ENCODE data around the gene PDXK.

Gene PDXK

DNA sequence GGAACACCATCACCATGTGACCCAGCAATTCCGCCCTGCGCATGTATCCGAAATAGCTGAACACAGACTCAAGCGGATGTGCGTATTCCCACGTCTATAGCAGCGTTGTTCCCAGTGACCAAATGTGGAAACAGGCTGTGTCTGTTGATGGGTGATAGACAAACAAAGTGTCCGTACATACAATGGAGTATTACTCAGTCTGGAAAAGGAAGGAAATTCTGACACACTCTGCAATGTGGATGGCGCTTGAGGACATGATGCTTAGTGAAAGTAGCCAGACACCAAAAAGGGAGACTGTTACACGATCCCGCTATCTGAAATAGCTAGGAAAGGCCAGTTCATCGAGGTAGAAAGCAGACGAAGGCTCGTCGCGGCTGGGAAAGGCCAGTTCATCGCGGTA, 25.8 kb downstream of the PDXK start:
- DNase-seq, result no peak

DNA sequence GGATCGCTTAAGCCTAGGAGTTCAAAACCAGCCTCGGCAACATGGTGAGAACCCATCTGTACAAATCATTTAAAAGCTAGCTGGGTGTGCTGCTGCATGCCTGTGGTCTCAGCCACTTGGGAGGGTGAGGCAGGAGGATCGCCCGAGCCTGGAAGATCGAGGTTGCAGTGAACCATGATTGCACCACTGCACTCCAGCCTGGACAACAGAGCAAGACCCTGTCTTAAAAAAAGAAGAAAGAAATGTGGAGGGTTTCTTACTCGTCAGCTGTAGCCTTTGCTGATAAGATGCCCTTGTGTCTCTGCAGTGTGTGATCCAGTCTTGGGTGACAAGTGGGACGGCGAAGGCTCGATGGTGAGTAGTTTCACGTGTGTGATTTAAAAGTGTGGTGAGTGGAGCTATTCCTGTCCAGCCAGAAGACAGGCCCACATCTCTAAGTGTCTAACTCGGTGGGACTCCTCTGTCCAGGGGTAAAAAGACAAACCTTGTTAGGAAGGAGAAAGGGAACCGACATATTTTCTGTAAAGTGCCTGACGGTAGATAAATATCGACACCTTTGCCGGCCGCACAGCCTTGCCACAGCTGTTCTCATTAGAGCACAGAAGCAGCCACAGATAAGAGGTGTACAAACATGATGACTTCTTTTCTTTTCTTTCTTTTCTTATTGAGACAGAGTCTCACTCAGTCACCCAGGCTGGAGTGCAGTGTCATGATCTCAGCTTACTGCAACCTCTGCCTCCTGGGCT, 27.0 kb downstream of the PDXK start:
- DNase-seq, result no peak

DNA sequence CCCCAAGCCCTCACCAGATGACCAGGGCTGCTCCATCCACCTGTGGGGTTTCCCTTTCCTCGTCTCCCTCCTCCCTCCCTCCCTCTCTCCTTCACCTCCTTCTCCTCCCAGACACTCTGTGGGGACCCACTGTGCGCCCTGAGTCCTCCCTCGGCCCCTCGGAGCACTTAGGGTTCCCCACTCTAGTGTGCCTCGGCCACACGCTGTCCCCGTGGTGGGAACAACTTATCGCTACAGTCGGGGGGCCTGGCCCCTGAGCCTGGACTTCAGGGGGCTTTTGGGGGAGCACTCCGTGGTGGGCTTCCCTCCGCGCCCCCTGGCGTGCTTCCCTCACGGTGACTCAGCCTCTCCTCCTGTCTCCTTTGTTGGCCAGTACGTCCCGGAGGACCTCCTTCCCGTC, 29.7 kb downstream of the PDXK start:
- DNase-seq, result no peak

DNA sequence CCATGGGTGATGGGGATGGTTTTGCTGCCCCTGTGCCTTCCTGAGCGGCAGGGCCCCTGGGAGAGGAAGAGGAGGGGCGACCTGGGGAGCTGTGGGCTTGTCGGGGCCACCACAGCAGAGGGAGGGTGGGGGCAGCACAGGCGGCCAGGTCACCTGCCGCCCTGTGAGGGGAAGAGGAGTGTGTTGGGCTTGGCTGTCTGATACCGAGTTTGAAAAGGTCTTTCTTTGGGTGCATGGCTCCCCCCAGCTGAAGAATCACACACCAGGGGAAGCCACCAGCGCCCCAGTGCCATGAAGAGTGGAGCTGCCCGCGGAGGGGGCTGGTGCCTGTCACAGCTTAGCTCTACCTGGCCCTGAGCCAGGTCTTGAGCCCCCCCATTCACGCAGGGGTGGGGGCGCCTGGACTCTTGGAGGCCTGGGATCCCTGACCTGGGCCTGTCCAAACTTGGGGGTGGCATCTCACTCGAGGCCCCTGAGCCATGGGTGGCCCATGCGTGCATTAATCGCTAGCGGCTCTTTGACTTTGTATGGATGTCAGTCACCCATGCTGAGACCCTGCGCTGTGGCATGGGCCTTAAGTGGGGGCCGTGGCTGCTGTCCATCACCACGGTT, 30.8 kb downstream of the PDXK start:
- DNase-seq, result no peak

DNA sequence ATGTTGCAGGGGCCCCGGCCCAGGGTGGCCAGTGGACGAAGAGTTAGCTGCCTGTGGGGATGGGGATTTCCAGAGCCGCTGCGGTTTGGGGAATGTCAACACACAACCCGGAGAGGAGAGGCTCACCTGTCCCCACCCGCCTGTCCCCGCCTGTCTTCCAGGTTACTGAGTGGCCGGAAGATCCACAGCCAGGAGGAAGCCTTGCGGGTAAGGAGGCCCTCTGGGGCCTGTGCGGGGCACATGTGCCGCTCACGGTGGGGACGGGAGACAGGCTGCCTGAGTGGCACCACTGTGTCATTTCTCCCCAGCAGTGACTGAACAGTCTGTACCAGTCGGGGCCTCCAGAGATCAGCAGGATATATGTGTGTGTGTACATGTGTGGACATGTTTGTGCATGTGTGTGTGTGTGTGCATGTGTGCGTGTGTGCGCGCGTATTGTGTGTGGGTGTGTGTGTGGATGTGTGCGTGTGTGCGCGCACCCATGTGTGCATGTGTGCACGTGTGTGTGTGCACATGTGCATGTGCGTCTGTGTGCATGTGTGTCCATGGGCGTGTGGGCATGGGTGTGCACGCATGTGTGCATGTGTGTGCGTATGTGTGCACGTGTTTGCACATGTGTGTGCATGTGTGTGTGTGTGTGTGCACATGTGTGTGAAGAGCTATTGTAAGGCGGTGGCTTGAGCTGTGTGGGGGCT, 31.6 kb downstream of the PDXK start:
- DNase-seq, result no peak

DNA sequence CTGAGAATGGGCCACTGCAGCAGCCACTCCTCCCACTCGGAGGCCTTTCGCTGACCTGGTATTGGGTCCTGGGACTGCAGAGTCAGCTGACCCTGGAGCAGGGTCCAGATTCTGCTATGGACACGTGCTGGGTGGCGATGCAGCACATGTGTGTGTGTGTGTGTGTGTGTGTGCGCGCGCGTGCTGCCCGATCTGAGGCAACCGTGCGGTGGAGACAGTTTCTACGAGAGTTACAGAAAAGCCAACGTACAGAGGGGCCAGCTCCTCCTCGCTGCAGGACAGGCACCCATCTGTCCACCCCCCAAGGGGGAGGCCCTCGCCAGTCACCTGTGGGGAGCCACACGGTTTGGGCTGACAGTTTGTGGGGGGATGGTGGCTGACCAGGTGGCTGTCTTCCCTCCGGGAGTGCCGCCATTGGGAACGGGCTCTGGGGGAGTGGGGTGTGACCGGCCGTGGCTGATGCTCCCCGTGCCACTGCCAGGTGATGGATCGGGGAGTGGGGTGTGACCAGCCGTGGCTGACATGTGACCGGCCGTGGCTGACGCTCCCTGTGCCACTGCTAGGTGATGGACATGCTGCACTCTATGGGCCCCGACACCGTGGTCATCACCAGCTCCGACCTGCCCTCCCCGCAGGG, 33.1 kb downstream of the PDXK start:
- no peak for DNase-seq

DNA sequence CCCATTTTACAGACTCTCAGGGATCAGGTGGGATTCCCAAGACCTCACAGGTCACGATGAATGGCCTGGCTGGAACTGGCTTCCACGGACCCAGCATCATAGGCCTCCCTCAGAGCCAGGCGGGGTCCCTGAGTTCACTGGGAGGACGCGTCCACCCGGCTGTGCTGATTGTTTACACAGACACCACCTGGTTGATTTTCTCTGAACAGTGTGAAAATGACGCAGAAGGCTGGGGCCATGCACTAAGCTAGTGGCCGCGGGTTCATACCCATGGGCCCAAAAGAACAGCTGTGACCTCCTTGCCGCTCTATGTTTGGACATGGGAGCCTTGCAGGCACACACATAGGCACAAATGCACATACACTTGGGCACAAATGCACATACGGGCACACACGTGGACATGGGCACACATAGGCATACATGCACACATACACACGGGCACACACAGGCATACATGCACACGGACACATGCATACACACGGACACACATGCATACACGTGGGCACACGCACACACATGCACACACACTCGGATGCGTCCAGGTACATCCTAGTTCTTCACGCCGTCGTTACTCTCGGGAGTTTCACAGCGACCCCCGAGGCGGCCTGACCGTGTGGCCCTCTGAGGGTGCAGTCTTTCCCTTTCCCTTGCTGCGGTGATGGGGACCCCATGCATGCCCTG, 34.0 kb downstream of the PDXK start:
- no peak for DNase-seq

DNA sequence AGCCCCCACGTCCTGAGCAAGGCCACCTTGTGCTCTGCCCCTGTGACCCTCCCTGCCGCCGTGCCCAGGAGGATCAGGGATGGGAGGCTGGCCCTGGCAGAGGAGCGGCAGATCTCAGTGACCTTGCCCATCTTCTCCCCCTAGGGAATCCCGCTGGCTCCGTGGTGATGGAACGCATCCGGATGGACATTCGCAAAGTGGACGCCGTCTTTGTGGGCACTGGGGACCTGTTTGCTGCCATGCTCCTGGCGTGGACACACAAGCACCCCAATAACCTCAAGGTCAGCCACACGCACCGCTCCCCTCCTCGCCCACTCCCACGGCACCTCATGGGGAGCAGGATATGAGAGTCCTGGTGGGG, 34.5 kb downstream of the PDXK start:
- DNase-seq, result no peak

DNA sequence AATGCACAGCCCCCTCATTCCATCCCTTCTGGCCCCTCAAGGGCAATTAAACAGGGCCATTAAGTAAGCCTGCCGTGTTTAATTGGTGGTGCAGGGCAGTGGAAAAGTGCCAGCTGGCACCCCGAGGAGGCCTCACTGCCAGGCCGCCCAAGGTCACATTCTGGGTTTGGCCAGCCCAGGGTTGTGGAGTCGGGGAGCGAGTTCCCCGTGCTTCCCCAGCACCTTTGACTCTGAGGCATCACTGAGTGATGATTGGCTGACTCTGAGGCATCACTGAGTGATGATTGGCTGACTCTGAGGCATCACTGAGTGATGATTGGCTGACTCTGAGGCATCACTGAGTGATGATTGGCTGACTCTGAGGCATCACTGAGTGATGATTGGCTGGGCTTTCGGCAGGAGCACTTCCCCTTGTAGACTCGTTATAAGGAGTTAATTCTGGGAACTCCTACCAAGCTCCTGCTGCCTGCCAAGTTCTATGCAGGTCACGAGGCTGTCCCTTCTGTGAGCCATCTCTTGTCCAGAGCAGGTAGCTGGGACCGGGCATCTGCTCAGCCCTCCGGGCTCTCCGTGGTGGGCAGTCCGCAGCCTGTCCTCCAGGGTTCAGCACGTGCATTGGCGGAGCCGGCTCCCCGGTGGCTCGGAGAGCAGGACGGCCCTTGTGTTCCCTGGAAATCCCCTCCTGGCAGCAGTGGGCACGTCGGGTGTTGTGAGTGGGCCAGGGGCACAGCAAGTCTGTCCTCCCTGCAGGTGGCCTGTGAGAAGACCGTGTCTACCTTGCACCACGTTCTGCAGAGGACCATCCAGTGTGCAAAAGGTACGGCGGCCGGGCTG, 36.2 kb downstream of the PDXK start:
- DNase-seq, result peak; percentile 1 to 22

DNA sequence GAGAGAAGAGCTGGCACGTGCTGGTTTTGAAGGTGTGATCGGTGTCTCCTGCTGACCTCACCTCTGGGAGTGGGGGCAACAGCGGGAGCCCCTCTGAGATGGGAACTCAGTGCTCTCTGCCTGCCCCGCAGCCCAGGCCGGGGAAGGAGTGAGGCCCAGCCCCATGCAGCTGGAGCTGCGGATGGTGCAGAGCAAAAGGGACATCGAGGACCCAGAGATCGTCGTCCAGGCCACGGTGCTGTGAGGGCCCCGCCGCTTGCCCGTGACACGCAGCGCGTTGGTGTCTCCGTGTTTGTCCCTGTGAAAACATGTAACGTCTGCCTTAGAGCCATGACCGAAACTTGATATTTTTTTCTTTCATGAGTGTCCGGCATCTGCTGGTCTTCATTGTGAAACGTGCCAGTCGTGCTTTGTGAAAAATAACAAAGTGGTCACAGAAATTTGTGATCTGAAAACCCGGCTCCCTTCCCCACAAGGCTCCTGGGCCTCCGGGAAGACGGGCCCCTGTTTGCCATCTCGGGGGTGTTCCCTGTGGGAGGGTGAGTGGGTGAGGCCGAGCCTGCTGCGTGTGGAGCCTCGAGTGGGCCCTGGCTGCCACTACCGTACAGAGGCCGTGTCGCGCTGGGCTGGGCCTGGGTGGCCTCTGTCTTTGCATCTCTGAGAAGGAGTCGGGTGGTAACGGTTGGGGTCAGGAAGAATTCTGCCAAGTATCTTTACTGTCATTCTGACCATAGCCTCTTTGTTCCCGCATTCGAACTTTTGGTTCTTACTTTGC, 37.1 kb downstream of the PDXK start:
- no peak for DNase-seq

DNA sequence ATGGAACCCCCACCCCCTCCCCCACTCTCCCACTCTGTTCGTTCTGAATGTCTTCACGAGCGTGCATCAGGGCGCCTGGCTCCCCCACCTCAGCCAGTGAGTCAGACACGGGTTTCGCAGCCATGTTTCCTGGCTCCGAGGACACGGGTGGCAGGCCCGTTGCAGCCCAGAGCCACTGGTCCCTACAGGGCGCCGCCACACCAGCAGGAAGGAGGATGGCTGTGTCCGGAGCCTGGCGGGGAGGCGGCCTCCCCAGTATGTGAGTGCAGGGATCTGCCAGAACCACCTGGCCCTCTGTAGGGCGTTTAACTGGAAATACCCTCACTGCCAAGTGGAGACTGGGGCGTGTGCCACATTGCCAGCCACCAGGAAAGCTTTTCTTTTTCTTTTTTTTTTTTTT, 38.7 kb downstream of the PDXK start:
- peak in 1 of 2 experiments; percentile 4 for DNase-seq

DNA sequence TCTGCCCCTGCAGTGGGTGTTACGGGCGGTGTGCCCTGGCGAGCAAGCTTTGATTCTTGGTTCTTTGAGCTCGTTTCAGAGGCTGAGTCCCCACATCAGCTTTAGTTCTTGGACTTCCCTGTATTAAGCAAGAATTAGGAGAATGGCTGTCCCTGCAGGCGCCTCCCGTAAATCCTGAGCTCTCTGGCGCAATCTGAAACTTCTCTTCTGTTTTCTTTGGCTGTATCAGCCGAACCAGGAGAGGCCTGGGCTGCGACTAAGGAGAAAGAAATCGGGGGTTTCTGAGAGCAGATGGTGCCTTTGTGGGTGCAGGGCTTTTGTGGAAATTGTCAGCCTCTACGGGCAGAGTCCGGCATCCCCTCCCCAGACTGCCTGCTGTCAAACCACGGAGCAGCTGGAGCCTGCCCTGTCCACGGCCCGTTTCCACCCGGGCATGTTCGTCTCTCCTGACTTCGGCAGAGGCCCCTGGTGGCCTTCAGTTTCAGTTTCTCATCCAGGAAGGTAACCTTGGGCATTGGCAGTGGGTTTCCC, 39.2 kb downstream of the PDXK start:
- no peak for DNase-seq

DNA sequence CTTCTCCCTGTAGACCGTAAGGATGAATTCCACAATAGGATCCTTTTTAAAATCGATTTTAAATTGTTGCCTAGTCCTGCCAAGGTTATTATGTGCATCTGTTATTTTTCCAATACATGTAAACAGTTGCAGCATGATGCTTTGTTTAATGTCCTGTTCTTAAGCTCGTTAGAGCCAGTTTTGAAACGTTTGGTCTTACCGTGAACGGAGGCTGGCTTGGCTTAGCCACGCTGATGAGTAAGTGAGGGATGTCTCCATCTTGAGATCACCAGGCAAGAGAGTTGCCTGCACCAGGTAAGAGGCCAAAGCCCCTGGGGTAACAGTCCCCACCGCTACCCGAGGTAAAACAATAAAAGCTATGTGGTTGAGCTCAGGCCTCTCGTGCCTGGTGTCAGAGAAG, 39.9 kb downstream of the PDXK start:
- DNase-seq, result no peak

DNA sequence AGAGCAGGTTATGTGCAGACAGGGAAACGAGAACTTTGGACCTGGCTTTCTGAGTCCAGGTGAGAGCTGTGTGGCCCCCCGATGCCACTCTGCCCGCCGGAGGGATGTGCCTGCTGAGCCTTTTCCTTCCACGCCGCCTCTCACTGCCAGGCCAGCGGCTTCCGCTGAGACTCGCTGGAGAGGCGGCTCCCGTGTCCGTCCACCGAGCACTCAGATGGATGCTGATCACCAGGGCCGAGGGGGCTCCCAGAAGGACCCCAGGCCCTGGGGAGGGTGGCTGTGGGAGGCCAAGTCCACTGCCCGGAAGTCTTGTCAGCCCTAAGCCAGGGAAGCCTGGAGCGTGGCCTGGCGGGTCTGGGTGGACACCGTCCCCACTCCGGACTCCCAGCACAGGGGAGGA, 40.7 kb downstream of the PDXK start:
- DNase-seq, result no peak

DNA sequence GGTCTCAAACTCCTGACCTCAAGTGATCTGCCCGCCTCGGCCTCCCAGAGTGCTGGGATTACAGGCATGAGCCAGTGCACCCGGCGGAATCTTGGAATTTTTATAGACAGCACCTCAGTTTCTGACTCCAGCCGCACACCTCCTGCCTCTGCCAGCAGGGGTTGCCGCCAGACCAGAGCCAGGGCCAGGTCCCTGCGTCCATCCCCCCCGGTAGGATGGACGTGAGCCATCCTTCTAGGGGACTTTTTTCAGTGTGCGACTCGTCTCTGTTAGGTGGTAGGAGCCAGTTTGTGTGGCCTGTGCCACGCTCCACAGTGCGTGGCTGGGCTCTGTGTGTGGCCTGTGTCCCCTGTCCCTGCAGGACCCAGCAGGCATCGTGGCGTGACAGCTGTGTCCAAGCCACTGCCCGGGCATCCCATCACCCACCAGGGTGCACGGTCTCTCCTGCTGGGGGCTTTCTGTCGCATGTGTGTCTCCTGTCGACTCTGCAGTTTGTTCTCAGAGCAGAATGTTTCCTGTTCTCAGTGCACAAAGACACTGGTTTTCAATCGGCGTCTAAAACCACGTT, 41.5 kb downstream of the PDXK start:
- DNase-seq, result no peak

DNA sequence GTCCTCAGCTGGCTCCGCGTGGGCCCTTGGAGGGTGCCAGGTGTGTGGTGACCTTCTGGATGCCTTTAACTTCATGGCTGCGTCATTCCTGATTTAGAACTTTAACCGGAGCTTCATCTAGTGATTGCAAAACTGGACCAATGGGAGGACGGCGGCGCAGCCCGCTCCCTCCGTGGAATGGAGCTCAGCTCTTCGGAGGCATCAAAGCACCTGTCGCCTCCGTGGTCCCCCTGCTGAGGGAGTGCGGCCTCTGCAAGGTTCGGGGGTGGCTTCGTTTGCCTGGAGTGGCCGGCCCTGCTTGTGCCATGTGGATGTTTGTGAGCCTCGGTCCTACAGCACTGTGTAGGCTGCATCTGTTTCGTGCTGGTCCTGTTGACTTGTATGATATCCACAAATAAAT, 43.0 kb downstream of the PDXK start:
- DNase-seq, result no peak

DNA sequence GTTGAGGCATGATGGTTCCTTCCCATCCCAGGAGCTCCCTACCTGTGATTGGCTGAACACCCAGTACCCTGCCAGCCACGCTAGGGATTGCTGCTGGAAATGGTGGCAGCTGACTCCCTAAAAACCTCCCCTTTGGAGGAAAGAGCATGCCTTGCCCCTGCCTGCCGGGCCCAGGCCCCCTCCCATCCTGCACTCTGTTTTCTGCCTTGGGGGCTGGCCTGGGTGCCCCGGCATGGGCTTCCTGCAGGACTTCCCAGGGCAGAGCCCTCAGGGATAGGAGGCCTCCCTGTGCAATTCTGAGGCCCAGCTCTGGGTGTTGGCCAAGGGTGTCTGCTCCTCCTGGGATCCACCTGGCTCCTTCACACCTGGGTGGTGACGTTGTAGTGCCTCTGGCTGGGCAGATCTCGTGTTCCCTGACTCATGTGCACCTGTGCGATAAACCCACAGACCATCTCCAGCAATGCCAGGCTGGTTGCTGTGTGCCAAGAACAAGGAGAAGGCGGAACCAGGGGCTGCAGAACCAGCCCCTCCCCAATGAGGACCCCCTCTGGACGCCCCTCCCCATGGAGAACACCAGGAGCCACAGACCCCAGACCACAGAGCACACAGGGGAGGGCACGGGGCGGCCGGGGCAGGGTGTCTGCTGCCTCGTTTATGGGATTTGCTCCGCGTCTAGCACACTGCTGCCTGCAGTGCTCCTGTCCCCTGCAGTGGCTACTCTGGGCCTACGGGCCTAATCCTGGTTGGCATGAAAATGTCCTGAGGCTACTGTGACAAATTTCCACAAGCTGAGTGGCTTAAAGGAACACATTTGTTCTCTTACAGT, 43.6 kb downstream of the PDXK start:
- no peak for DNase-seq

DNA sequence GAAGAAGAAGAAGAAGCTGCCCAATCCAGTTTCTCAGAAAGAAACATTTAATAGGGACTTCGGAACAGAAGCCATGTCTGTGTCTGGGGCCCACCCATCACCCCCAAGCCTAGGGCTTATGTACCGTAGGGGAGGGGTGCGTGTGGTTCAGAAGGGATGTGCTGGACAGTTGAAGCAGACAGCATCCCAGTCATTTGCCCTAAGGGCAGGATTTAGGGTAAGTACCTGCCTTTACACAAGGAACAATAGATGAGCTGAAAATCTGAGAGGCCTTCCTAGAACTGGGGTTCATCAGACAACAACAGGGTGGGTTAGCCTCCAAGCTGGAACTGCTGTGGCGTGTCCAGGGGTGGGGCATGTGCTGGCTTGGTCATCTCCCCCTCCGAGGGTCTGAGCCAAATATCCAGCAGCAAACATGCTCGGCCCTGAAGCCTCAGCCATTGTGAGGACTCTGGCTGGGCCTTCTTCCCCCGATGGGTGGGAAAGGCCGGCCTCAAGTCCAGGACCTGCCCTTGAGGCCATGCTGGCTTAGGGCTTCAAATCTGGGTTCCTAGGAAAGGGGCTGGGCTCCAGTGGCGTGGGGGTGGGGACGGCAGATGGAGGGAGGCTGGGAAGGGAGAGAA, 45.1 kb downstream of the PDXK start:
- no peak for DNase-seq

All from cerebellar nuclear complex (tissue), 1 donor.